ENCODE measurements around the gene ZDHHC20. TPM values are rescaled to one million over a fixed set of nuclear protein-coding genes. Genes with fewer than 3 reads are reported as not detected.

ZDHHC20 gene
- total RNA-seq, 1 donor from 2014 or later = 87.3 TPM

- intact Hi-C loops (cut with micrococcal nuclease) = no loop called here
These were observed 130.1 kb downstream of the ZDHHC20 start for GRCh38 chr13:21328836-21329477.

- intact Hi-C loops (cut with micrococcal nuclease) = no loop called here
These were observed 130.9 kb downstream of the ZDHHC20 start for GRCh38 chr13:21328201-21328600.

- intact Hi-C loops (cut with micrococcal nuclease) = no loop called here
These were observed 132.7 kb downstream of the ZDHHC20 start for GRCh38 chr13:21326155-21327031.

GRCh38 chr13:21324803-21325202, 134.3 kb downstream of the ZDHHC20 start:
- intact Hi-C loops (cut with micrococcal nuclease) = no loop called here

GRCh38 chr13:21322988-21323387, 136.1 kb downstream of the ZDHHC20 start:
- intact Hi-C loops (cut with micrococcal nuclease) = no loop called here

Other genes with a start within 250 kb of the ZDHHC20 start
- gene MICU2, start 144.9 kb upstream of the ZDHHC20 start, total RNA-seq = 29.9 and 30.6 TPM in 2 replicates
- 0.20 TPM in 1 of 2 replicates, not detected in the other for gene FGF9, start 211.8 kb upstream of the ZDHHC20 start, total RNA-seq